DMS53 (cell line): ENCODE data around the gene SAMMSON.
A peak's percentile ranks its signal among the peaks of the same experiment; 100 is the strongest.

Experiments
- DNase-seq: peaks from one replicate; lab custom pipeline; 2025; lab: John Stamatoyannopoulos, UW

Gene SAMMSON

GRCh38 chr3:69999140-70000027 is at the start of gene SAMMSON:
Gene SAMMSON (plus strand): TSS chr3:69999733.
- peak; percentile 90 for DNase-seq

DNA sequence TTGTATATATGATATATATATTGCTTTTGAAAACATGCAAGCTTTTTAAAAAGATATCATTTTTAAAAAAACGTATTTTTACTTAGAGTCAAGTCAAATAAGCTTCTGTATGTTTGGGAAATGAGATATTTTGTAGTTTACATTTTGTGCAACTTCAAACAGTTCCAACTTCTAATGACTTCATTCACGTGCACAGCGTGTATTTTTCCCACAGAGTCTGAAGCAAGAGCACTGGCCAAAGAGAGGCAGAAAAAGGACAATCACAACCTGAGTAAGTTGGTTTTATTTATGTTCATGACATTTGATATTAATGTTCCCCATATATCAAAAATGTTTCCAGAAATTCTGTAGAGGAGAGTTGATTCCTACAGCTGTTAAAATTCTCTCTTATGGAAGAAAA is 47.9 kb upstream of the SAMMSON start:
- no peak for DNase-seq

DNA sequence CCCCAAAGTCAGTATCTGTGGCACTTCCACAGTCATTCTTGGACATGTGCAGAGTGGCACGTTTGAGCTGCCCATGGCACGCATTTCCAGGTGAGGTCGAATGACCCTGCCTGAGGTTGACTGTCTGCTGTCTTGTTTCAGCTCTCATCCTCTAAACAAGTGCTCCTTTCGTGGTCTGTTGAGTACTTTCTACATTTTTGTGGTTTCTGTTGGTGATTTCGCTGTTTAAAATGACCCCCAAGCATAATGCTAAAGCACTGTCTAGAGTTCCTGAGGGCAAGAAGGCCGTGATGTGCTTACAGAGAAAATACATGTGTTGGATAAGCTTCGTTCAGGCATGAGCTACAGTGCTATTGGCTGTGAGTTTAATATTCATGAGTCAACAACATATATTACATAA is 40.0 kb upstream of the SAMMSON start:
- DNase-seq, result no peak

DNA sequence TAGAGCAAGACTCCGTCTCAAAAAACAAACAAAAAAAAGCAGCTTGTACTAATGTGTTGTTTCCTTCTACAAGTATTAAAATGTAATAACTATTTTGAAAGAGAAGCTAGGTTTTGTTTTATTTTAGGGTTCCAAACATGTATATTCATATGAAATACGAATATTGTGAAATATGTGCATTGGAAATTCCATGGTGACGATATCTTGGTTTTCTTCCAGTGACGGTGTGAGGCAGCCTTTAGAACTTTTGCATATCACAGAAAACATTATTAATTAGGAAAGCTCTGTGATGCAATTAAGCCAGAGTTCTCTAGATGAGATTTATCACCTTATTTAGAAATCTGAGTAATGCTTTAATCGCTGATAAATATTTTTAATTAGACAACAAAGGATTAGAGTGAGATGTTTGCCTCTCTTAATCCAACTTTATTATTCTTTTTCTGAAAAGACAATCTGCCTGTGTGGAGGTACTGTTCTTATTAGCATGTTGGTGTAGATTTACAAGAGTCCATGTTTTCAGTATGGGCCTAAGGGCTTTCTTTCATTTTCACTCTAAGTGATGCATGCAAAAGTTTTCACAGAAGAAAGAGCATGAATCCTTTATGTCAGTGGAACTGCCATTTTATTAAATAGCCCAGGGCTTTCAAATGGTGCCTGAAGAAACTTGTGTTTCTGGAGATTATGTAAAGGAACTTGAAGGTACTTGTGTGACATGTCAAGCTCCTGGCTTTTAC is 37.7 kb upstream of the SAMMSON start:
- no peak for DNase-seq

DNA sequence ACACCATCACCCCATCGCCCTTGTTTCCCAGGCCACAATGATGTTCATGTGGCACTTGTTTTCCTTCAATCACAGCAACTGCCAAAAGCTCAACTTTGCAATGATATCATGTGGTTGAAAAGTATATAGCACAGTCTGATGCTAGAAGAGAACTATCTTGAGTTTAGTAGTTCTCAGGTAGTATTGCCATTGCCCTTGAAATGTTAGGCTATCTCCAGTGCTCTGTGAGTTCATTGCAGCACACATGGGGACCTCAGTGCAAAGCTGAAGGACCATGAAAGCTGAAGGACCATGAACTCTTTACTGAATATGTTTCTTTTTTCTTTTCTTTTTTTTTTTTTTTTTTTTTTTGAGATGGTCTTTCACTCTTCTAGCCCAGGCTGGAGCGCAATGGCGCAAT is 35.9 kb upstream of the SAMMSON start:
- no peak for DNase-seq

DNA sequence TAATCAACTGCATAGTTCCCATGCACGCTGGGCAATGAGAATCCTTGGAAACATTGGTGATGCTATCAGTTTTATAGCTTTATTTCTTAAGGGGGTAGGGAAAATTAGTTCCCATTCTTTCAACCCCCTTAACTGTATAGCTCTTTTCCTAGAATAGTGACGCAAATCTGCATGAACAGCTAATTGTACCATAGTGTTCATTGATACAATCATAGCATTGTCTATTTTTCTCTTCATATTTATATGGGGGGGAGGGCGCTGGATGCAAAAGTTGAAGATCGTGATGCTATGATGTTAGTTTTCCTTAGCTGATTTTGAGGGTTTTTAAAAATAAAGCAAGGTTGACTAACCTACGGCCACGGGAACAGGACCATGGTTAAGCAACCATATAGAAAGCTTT is 32.4 kb upstream of the SAMMSON start:
- no peak for DNase-seq

DNA sequence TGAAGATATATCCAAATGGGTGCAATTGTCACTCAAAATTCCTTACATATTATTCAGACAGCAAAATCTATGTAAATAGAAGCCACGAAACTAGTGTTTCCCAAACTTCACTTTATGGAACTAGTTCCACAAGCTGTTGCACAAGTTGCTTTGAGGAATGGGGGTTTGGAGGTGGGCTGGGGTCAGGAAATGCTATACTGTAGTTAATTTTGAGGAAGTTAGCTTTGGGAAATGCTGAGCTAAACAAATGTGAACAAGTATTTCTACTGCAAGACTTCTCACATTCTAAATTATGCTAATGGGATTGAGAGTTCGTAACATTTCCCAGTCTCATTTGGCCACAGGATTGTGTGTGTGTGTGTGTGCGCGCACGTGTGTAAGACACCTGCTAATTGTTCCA is 28.7 kb upstream of the SAMMSON start:
- no peak for DNase-seq

DNA sequence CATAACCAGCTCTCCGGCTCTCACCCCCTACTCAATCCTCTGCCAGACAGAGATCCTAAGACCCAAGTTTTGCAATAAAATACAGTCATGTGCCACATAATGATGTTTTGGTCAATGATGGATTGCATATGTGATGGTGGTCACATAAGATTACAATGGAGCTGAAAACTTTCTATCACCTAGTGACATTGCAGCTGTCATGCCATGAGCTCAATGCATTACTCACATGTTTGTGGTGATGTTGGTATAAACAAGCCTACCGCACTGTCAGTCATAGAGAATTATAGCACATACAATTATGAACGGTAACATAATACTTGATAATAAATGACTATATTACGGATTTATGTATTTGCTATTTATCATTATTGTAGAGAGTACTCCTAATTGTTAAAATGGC is 26.9 kb upstream of the SAMMSON start:
- DNase-seq, result no peak

DNA sequence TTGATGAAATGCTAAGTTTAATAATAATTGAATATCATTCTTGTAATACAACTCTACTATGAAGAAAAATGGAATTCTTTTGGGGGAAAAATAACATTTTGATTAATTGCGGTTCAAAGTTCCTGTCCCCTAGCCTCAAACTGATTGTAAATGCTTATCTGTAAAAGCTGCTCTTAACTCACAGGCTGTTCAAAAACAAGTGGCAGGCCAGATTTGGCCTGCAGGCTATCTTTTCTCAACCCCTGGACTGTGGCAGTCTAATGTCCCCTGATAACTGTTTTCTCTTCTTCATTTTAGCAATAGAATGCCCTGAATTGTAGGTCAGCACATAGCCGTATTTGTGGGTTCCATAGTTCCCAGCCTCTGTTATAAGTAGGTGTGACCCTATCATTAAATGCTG is 23.5 kb upstream of the SAMMSON start:
- no peak for DNase-seq

DNA sequence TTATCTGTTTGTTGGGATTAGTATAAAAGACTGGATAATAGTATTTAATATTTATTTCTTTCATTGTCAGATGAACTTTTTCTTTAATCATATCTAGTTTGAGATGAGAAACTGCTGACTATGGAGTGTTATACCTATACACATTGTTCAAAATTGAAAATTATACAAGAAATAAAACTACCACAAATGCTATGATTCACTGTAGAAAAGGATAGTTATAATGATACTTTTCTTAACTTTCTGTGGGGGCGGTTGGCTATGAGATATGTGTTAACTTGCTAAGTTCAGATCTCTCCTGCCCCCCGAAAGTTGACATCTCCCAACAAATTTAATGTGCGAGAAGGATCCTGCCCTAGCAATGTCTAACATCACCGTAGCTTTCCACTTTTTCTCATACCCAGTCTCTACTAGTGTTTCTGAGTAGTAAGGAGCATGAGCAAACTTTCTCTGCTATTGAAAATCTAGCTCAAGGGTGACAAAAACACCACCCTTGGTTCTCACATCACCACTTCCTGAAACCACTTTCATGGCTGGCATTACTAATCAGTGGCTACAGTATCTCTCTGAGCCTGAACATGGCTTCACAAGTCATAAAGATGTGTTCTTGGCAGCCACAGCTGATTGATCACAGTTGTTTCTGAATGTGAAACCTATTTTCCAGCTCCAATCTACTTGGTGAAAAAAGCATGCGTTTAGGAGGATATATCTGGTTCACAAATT is 15.8 kb upstream of the SAMMSON start:
- no peak for DNase-seq

DNA sequence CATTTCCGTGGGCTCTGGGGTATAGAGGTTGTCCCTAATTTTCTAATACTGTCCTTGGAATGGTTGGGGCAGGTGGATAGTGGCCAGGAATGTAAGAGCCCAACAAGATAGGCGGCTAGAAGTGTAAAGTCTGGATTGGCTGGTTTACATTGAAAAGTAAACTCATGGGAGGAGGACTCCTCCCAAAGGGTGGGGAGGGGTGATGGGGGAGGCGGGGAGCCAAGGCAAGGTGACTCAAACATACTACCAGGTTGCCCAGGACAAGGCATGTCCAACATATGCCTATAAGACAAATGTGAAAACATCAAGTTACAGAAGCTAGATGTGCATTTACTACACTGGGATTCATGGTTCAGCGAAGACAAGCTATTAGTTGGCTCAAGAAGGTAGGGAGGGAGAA is 14.3 kb upstream of the SAMMSON start:
- no peak for DNase-seq

DNA sequence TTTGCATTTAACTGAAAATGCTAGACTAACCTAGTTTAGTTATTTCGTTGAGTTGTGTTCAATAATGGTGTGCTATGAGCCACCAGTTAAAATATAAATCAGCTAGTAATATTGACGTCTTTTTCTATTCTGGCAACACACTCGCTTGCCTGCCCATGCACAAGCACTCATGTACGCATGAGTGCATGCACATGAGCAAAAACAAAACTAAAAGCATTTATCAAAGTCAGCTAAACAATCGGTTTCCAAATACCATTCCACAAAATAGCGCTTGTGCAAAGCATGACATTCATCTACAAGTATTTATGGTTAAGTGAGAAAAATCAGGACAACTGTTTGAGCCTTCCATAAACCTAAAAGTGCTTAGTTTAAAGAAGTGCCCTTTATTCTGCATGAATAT is 13.1 kb upstream of the SAMMSON start:
- no peak for DNase-seq

- no peak for DNase-seq
Measured at GRCh38 chr3:69987833-69988232, 11.7 kb upstream of the SAMMSON start.

DNA sequence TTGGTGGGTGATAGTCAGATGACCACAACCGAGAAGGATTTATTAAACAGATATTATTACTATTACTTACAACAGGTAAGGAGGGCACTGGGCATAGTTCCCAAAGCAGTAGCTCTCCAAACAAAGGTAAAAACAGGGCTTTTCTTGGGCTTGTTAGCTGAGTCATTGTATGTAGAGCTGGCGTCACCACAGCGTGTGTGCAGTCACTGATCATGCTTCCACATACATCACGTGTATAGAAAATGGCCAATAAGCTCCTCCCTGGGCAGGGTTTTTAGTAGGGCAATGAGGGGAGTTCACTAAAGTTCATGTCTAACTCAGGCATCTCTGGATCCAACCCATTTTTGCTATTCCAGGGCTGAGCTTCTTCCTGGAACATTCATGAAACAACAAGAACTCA is 5.8 kb upstream of the SAMMSON start:
- no peak for DNase-seq

DNA sequence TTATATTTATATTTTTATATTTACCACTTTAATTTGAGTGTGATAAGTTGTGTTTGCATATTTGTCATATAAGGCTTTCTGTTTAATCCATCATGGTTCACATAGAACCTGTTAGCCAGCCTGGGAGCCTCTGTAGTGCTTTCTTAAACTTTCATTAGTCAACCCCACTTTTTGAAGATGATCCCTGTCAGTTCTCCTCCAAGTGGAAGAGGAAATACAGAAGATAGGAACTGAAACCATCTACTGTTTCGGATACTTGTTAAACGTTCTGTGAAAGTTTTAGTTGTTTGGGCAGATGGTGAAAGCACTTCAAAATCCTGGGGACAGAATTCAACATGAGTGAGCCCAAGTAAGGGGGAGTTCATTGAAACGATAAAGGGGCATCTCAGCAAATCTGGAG is 4.6 kb upstream of the SAMMSON start:
- no peak for DNase-seq

- DNase-seq, result no peak
Measured at GRCh38 chr3:69997631-69998307, 1.8 kb upstream of the SAMMSON start.

- peak; percentile 42 for DNase-seq
Measured at GRCh38 chr3:69998759-69999139, 784 bp upstream of the SAMMSON start.

DNA sequence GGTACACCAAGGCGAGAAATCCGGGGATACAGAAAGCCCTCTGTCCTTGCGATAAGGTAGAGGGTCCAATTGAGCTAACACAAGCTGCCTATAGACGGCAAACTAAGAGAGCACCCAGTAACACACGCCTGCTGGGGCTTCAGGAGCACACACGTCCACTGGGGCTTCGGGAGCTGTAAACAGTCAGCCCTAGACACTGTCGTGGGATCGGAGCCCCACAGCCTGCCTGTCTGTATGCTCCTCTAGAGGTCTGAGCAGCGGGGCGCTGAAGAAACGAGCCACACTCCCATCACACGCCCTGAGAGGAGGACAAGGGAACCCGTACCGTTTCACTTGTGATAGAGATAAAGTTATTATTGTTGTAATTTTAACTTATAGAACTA is 486 bp downstream of the SAMMSON start:
- peak; percentile 63 for DNase-seq

DNA sequence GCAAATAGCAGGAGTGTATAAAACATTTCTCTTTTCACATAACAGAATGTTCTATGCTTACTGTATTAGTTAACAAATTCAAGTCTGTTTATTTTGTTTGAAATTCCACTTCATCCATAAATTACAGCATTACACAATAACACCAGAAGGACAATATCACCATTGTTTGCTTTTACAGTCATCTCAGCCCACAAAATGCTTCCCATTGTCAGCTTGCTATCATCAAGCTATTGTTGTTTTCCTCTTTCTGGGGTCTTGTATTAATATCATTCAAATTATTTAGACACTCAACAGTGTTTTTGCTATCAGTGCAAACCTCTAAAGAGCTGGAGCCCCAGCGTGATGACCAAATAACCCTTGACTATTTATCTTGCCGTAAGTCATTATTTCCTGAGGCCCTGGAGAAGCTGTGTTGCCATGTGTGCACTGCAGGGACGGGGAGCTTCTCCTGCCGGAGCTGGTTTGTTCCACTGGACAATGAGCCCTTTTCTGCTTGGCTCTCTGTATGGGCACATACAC is 1.1 kb downstream of the SAMMSON start:
- DNase-seq, result peak; percentile 66

DNA sequence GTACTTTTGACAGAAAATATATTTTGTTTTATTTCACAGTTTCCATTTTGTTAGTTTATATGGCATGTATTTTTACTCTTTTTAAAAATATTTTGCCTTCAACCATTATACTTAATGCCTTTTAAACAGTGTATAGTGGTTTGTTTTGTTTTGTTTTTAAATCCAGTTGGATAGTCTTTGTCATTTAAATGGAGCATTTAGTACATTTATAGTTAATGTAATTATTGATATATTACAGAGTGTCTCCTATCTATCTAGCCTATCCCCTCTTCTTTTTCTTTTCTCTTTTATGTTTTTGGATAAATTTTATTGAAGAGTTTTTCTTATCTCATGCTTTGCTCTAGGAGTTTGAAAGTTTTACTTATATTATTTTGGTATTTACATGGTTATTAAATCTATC is 3.6 kb downstream of the SAMMSON start:
- no peak for DNase-seq

GRCh38 chr3:70006089-70006488 is 6.6 kb downstream of the SAMMSON start:
- DNase-seq, result no peak

- no peak for DNase-seq
Measured at GRCh38 chr3:70010346-70010745, 10.8 kb downstream of the SAMMSON start.
